Gastrocnemius medialis (tissue), 4 donors: ENCODE data around the gene RPL39L.

ENCODE experiments used
- POLR2A ChIP-seq, 2 donors: fragments of 450-650 bp; IDR thresholded peaks; one replicate each; pipeline ENCODE4 v1.6.1; 2017; ENCODE audit warnings: antibody characterized with exemption in 2 of 2, mild to moderate bottlenecking in 2 of 2, moderate library complexity in 2 of 2
- TF ChIP-seq, protein P1 (sequence below), 5 experiments: fragments of 450-650 bp in 3 of 5; fragments of 200-600 bp in 2 of 5; sonication (generic) in 2 of 5; IDR thresholded peaks in 4 of 5; conservative IDR thresholded peaks in 1 of 5; 1 replicate in 4 of 5; 2 replicates in 1 of 5; pipeline ENCODE4 v1.5.1; 2016 to 2019; ENCODE audit warnings: antibody characterized with exemption in 5 of 5, mild to moderate bottlenecking in 3 of 5, moderate library complexity in 3 of 5

DNA sequence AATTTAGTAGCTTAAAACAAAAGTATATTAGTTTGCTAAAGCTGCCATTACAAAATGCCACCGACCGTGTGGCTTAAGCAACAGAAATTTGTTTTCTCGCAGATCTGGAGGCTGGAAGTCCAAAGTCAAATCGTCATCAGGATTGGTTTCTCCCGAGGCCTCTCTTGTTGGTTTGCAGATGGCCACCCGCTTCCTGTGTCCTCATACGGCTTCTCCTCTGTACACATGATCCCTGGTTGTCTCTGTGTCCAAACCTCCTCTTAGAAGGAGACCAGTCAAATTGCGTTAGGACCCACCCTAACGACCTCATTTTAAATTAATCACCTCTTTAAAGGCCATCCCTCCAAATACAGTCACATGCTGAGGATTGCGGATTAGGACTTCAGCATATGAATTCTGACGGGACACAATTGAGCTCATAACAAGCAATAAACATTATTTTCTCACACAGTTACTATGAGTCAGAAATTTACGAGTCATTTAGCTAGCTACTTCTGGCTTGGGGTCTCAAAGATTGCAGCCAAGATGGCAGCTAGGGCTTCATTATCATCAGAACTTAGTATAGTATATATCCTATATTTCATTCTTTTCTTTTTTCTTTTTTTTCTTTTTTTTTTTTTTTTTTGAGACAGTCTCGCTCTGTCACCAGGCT lies 58.4 kb downstream of the RPL39L start:
- TF ChIP-seq POLR2A (IDR thresholded peaks at IDR 0.05): no peak
- TF ChIP-seq, protein P1, sequence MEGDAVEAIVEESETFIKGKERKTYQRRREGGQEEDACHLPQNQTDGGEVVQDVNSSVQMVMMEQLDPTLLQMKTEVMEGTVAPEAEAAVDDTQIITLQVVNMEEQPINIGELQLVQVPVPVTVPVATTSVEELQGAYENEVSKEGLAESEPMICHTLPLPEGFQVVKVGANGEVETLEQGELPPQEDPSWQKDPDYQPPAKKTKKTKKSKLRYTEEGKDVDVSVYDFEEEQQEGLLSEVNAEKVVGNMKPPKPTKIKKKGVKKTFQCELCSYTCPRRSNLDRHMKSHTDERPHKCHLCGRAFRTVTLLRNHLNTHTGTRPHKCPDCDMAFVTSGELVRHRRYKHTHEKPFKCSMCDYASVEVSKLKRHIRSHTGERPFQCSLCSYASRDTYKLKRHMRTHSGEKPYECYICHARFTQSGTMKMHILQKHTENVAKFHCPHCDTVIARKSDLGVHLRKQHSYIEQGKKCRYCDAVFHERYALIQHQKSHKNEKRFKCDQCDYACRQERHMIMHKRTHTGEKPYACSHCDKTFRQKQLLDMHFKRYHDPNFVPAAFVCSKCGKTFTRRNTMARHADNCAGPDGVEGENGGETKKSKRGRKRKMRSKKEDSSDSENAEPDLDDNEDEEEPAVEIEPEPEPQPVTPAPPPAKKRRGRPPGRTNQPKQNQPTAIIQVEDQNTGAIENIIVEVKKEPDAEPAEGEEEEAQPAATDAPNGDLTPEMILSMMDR (IDR thresholded peaks at IDR 0.05 in 4 of 5, conservative IDR thresholded peaks at IDR 0.05 in 1 of 5): no peak
